ENCODE results near the gene ANG. TPM values are rescaled to one million over a fixed set of nuclear protein-coding genes. Genes with fewer than 3 reads are reported as not detected.

Gene ANG
- total RNA-seq, 3 donors from 2014 or later (not counting 1 experiment from before 2014, with no cell fraction given): 0.35 TPM; not detected in 2

DNA sequence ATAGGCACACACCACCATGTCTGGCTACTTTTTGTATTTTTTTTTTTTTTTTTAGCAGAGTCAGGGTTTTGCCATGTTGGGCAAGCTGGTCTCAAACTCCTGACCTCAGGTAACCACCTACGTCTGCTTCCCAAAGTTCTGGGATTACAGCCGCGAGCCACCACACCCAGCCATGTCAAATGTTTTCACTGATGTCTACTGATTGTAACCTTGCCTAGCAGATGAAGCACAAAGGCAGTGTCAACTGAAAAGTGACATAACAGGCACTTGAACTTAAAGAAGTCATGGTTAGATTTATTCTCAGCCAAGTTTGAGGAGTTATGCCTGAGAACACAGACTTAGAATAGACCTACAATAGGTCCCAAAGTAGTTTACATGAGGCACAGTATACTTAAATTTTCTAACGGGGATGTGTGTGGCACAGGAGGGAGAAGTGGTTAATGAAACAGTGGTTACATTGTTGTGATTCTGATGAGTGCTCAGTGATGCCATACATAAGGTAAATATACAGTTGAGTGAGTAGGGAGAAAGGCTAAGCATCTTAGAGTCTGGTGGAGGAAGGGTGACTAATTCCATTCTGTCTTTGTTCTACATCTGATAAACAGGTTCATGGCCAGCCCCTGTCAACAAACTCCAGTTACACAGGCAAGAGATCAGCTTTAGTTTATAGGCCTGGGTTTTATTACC, 16.8 kb upstream of the ANG start:
- peaks cover 7 to 15% of the 10 kb centered on the region in 2 donors for H3K4me1 Mint-ChIP-seq
- Histone ChIP-seq H3K27ac (ENCODE audit: low read length) (no peak overlapping the region), H3K9me3 (ENCODE audit: control insufficient read depth, insufficient read depth, low read length) (no peaks in the 10 kb centered on the region), H3K4me3 (ENCODE audit: low read length) (no peak overlapping the region), H3K27me3 (ENCODE audit: control insufficient read depth, insufficient read depth, low read length) (no peaks in the 10 kb centered on the region), H3K36me3 (ENCODE audit: control insufficient read depth, insufficient read depth, low read length) (no peaks in the 10 kb centered on the region), H3K4me1 (ENCODE audit: control insufficient read depth, insufficient read depth, low read length) (peaks cover 17% of the 10 kb centered on the region)
- ATAC-seq (no peak), DNase-seq (no peak)
- TF ChIP-seq, protein P1, sequence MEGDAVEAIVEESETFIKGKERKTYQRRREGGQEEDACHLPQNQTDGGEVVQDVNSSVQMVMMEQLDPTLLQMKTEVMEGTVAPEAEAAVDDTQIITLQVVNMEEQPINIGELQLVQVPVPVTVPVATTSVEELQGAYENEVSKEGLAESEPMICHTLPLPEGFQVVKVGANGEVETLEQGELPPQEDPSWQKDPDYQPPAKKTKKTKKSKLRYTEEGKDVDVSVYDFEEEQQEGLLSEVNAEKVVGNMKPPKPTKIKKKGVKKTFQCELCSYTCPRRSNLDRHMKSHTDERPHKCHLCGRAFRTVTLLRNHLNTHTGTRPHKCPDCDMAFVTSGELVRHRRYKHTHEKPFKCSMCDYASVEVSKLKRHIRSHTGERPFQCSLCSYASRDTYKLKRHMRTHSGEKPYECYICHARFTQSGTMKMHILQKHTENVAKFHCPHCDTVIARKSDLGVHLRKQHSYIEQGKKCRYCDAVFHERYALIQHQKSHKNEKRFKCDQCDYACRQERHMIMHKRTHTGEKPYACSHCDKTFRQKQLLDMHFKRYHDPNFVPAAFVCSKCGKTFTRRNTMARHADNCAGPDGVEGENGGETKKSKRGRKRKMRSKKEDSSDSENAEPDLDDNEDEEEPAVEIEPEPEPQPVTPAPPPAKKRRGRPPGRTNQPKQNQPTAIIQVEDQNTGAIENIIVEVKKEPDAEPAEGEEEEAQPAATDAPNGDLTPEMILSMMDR (IDR thresholded peaks at IDR 0.05): no peak
- no peak overlapping the region for H3K4me3 Mint-ChIP-seq
- intact Hi-C loops (cut with micrococcal nuclease): no loop called here
- H3K9me3 Mint-ChIP-seq: no peaks in the 10 kb centered on the region
- no peak overlapping the region for H3K27ac Mint-ChIP-seq
- no peaks in the 10 kb centered on the region for H3K36me3 Mint-ChIP-seq
- WGBS (ENCODE audit: insufficient coverage): 75% methylated on average over 4 of the region's 4 CpGs
- peaks cover 0 to 5% of the 10 kb centered on the region in 2 donors for H3K27me3 Mint-ChIP-seq (ENCODE audit: low read depth in 2 of 2)

DNA sequence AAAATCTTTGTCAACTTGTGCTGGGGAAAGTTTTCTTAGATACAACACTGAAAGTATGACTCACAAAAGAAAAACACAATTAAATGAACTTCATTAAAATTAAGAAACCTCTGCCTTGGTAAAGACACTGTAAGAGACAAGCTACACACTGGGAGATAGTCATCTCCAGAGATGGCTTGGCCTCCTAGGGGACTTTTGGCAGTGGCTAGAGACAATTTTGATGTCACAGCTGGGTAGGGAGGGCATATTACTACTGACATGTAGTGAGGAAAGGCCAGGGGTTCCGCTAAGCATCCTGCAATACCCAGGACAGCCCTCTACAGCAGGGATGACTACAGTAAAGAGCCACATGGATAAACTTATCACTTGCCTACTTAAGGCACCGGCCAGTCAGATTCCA, 12.9 kb upstream of the ANG start:
- Mint-ChIP-seq H3K36me3 (no peaks in the 10 kb centered on the region), H3K27me3 (ENCODE audit: low read depth in 2 of 2) (peaks cover 0 to 2% of the 10 kb centered on the region in 2 donors), H3K4me3 (no peak overlapping the region), H3K4me1 (no peaks in the 10 kb centered on the region), H3K27ac (no peak overlapping the region), H3K9me3 (no peaks in the 10 kb centered on the region)
- TF ChIP-seq, protein P1 (IDR thresholded peaks at IDR 0.05): no peak
- Histone ChIP-seq H3K27me3 (ENCODE audit: control insufficient read depth, insufficient read depth, low read length) (no peaks in the 10 kb centered on the region), H3K4me1 (ENCODE audit: control insufficient read depth, insufficient read depth, low read length) (peaks cover 11% of the 10 kb centered on the region), H3K36me3 (ENCODE audit: control insufficient read depth, insufficient read depth, low read length) (no peaks in the 10 kb centered on the region), H3K27ac (ENCODE audit: low read length) (no peak overlapping the region), H3K4me3 (ENCODE audit: low read length) (no peak overlapping the region), H3K9me3 (ENCODE audit: control insufficient read depth, insufficient read depth, low read length) (no peaks in the 10 kb centered on the region)
- no peak for DNase-seq
- no peak for ATAC-seq
- intact Hi-C loops (cut with micrococcal nuclease): no loop called here
- WGBS (ENCODE audit: insufficient coverage): 77% methylated on average over 2 of the region's 2 CpGs

DNA sequence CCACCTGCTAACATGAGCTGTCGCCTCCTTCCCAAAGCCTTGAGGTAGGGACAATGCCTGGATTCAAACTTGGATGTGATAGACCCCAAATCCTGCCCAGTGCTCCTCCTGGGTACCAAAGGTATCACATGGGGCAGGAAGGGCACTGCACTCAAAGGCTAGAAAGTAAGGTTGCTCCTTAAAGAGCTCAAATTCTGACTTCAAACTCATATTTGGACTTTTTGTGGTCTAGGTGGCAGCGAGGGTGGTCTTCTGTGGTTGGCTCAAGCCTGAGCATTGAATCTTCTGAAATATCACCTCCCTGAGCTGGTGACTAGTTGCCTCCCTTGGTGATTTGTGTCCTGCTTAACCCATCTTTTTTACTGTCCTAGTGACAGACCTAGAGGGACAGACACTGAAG, 12.5 kb upstream of the ANG start:
- intact Hi-C loops (cut with micrococcal nuclease): no loop called here
- H3K4me3 Mint-ChIP-seq: no peak overlapping the region

More for the DNA sequence above, 12.5 kb upstream of the ANG start:
- H3K4me1 ChIP-seq (ENCODE audit: control insufficient read depth, insufficient read depth, low read length): peaks cover 15% of the 10 kb centered on the region
- H3K4me3 ChIP-seq (ENCODE audit: low read length): no peak overlapping the region
- TF ChIP-seq, protein P1 (IDR thresholded peaks at IDR 0.05): no peak
- H3K36me3 ChIP-seq (ENCODE audit: control insufficient read depth, insufficient read depth, low read length): no peaks in the 10 kb centered on the region
- H3K27me3 ChIP-seq (ENCODE audit: control insufficient read depth, insufficient read depth, low read length): no peaks in the 10 kb centered on the region
- no peaks in the 10 kb centered on the region for H3K4me1 Mint-ChIP-seq
- no peak overlapping the region for H3K27ac ChIP-seq (ENCODE audit: low read length)
- ATAC-seq (no peak), DNase-seq (no peak)
- peaks cover 0 to 2% of the 10 kb centered on the region in 2 donors for H3K27me3 Mint-ChIP-seq (ENCODE audit: low read depth in 2 of 2)
- H3K9me3 ChIP-seq (ENCODE audit: control insufficient read depth, insufficient read depth, low read length): no peaks in the 10 kb centered on the region
- no peak overlapping the region for H3K27ac Mint-ChIP-seq
- H3K9me3 Mint-ChIP-seq: no peaks in the 10 kb centered on the region
- H3K36me3 Mint-ChIP-seq: no peaks in the 10 kb centered on the region
- WGBS (ENCODE audit: insufficient coverage): 69% methylated on average over 2 of the region's 2 CpGs

Data from natural killer cell (primary cell).